HEK293T (cell line): ENCODE results near the gene CD44.

Source experiments
- ARNT ChIP-seq: fragments of 450-650 bp; IDR thresholded peaks from 2 replicates; pipeline ENCODE4 v1.6.1; 2017; ENCODE audit warnings: mild to moderate bottlenecking
- BHLHE40 ChIP-seq: fragments of 450-650 bp; IDR thresholded peaks from 2 replicates; pipeline ENCODE4 v1.6.1; 2016; ENCODE audit warnings: mild to moderate bottlenecking, moderate library complexity, borderline replicate concordance
- FOXA1 ChIP-seq: fragments of 450-650 bp; IDR thresholded peaks from 2 replicates; pipeline ENCODE4 v1.6.1; 2016; ENCODE audit warnings: mild to moderate bottlenecking
- FOXK2 ChIP-seq: fragments of 450-650 bp; IDR thresholded peaks from 2 replicates; pipeline ENCODE4 v1.6.1; 2016; ENCODE audit warnings: mild to moderate bottlenecking
- NFRKB ChIP-seq: fragments of 450-650 bp; IDR thresholded peaks from 2 replicates; pipeline ENCODE4 v1.6.1; 2016; ENCODE audit warnings: mild to moderate bottlenecking, moderate library complexity
- SP1 ChIP-seq: fragments of 450-650 bp; IDR thresholded peaks from 2 replicates; pipeline ENCODE4 v1.6.1; 2017
- TARDBP ChIP-seq: fragments of 450-650 bp; IDR thresholded peaks from 2 replicates; pipeline ENCODE4 v1.6.1; 2016

DNA sequence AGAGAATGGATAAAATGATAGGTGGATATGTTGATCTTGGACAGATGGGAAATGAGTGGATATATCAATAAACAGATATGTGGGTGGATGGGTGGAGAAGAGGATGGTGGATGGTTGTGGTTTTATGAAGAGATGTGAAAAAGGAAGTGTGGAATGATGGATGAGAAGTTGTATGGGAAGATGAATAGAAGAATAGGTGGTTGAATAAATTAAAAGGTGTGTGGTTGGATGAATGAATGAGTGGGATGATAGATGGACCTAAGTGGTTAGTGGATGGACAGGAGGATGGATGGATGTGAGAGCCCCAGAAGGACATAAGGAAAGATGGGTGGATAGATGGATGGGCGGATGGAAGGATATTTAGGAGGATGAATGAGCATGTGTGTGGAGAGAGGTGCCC, 913 bp upstream of the CD44 start:
- TF ChIP-seq FOXA1 (no peak), NFRKB (no peak), FOXK2 (no peak), BHLHE40 (no peak), ARNT (no peak), SP1 (no peak), TARDBP (no peak)
